Right lobe of liver (tissue), 6 donors: ENCODE results near the gene SLC16A4. TPM values are rescaled to one million over a fixed set of nuclear protein-coding genes. Genes with fewer than 3 reads are reported as not detected.

Experiments
- ATAC-seq, 4 donors: fragments of 200-7000 bp; cut with Tn5 transposase; one replicate each; pipeline ENCODE4 v1.9.1; 2020; ENCODE audit warnings: mild to moderate bottlenecking in 4 of 4, moderate library complexity in 4 of 4
- DNase-seq, 3 donors: peaks; one replicate each; pipeline ENCODE4 v3.0.0-alpha.2; 2020
- H3K27ac ChIP-seq, 3 donors: fragments of 200-600 bp; one replicate each; pipeline ENCODE4 v1.8.0; 2022
- H3K27me3 ChIP-seq, 2 donors: fragments of 200-600 bp; one replicate each; pipeline ENCODE4 v1.8.0; 2022
- H3K36me3 ChIP-seq, 4 donors: fragments of 200-600 bp; sonication (generic) in 1 of 4; one replicate each; pipeline versions ENCODE4 v1.5.1 to v1.8.0; 2017 to 2022; ENCODE audit warnings: control low read depth in 1 of 4
- H3K4me1 ChIP-seq, 4 donors: fragments of 200-600 bp; sonication (generic) in 1 of 4; one replicate each; pipeline versions ENCODE4 v1.5.1 to v1.8.0; 2017 to 2022; ENCODE audit warnings: control low read depth in 1 of 4
- H3K4me3 ChIP-seq, 3 donors: fragments of 200-600 bp; one replicate each; pipeline ENCODE4 v1.8.0; 2022
- H3K9me3 ChIP-seq, 4 donors: fragments of 200-600 bp; sonication (generic) in 1 of 4; one replicate each; pipeline versions ENCODE4 v1.5.1 to v1.8.0; 2017 to 2022; ENCODE audit warnings: control low read depth in 1 of 4
- CTCF ChIP-seq, 4 donors: fragments of 200-600 bp in 3 of 4; fragments of 450-650 bp in 1 of 4; IDR thresholded peaks; one replicate each; pipeline versions ENCODE4 v1.5.1 to v1.8.0; 2016 to 2022; ENCODE audit warnings: antibody characterized with exemption in 4 of 4, mild to moderate bottlenecking in 2 of 4
- POLR2A ChIP-seq: fragments of 450-650 bp; IDR thresholded peaks from one replicate; pipeline ENCODE4 v1.6.1; 2017; ENCODE audit warnings: antibody characterized with exemption, mild to moderate bottlenecking
- WGBS: methylation state at CpG from one replicate; pipeline ENCODE4 v1.1.6; 2018; ENCODE audit warnings: low coverage, low lambda C conversion rate; ENCODE audit not compliant: insufficient coverage; ENCODE audit errors: missing lambda C conversion rate; 5-methylcytosine and 5-hydroxymethylcytosine counted together
- intact Hi-C, 2 donors: fragments of 100-400 bp; cut with DNase I; formaldehyde crosslinking; loops; one replicate each; pipeline versions ENCODE4 v1.11.2 to v1.14.1; 2022
- total RNA-seq, 6 experiments: library from RNA; depleted of rRNA in 2 of 6; stranded (reverse); fragments of >200 nt in 2 of 6; fragmentation: NEBNext Ultra II Directional in 3 of 6; extraction: Animal tissue kit (Norgen Biotek cat#: 25700) in 3 of 6; gene quantifications; one replicate each; pipeline versions ENCODE4 v1.1.0 to v1.2.4, GENCODE V29; 2016 to 2023
- donor health status: DM: no; HTN: yes; CAD: no.
- donor health status: DM: no; HTN: no; CAD: no.
- donor health status: DM: no; HTN: no; CAD: no.
- donor health status: DM: no; HTN: yes; CAD: no.
- donor health status: DM: no; HTN: yes; CAD: no.

The SLC16A4 gene
- total RNA-seq, 6 experiments from 2014 or later: 0.49 to 4.0 (median 3.4) TPM

- ATAC-seq (no peak), DNase-seq (no peak)
- WGBS: 49% methylated on average over 4 of the region's 4 CpGs
- Histone ChIP-seq H3K4me3 (no peak overlapping the region), H3K27me3 (no peaks in the 10 kb centered on the region), H3K9me3 (no peaks in the 10 kb centered on the region), H3K4me1 (peaks cover 0 to 5% (median 0%) of the 10 kb centered on the region in 4 donors), H3K27ac (no peak overlapping the region), H3K36me3 (no peaks in the 10 kb centered on the region)
- no peak for TF ChIP-seq CTCF (IDR thresholded peaks at IDR 0.05)
- no peak for TF ChIP-seq POLR2A
- intact Hi-C loops: no loop called here
These were observed 38.1 kb upstream of the SLC16A4 start for GRCh38 chr1:110428946-110429345.

- TF ChIP-seq POLR2A: no peak
- no peak for TF ChIP-seq CTCF (IDR thresholded peaks at IDR 0.05)
- no peaks in the 10 kb centered on the region for H3K36me3 ChIP-seq
- intact Hi-C loops: no loop called here
- no peak overlapping the region for H3K4me3 ChIP-seq
- no peak for DNase-seq
- H3K27me3 ChIP-seq: no peaks in the 10 kb centered on the region
- ATAC-seq: peak in 3 of 4 donors; percentile 25 to 37 (median 35)
- WGBS: 41% methylated on average over 3 of the region's 4 CpGs
- H3K4me1 ChIP-seq: no peaks in the 10 kb centered on the region
- no peak overlapping the region for H3K27ac ChIP-seq
- no peaks in the 10 kb centered on the region for H3K9me3 ChIP-seq
These were observed 36.0 kb upstream of the SLC16A4 start for GRCh38 chr1:110426854-110427253.

- 67% methylated on average over 3 of the region's 9 CpGs for WGBS
- Histone ChIP-seq H3K27me3 (no peaks in the 10 kb centered on the region), H3K27ac (no peak overlapping the region), H3K4me1 (peaks cover 0 to under 1% (median 0%) of the 10 kb centered on the region in 4 donors), H3K9me3 (no peaks in the 10 kb centered on the region), H3K4me3 (no peak overlapping the region), H3K36me3 (no peaks in the 10 kb centered on the region)
- ATAC-seq (no peak), DNase-seq (no peak)
- TF ChIP-seq CTCF (IDR thresholded peaks at IDR 0.05) (no peak), POLR2A (no peak)
- intact Hi-C loops: no loop called here
These were observed 34.9 kb upstream of the SLC16A4 start for GRCh38 chr1:110425612-110426152.

GRCh38 chr1:110424699-110425611 lies 34.1 kb upstream of the SLC16A4 start:
- Histone ChIP-seq H3K9me3 (no peaks in the 10 kb centered on the region), H3K27me3 (no peaks in the 10 kb centered on the region), H3K4me3 (no peak overlapping the region), H3K27ac (no peak overlapping the region), H3K4me1 (peaks cover 0 to 8% (median 0%) of the 10 kb centered on the region in 4 donors), H3K36me3 (no peaks in the 10 kb centered on the region)
- DNase-seq (no peak), ATAC-seq (no peak)
- 61% methylated on average over 8 of the region's 9 CpGs for WGBS
- intact Hi-C loops: no loop called here
- TF ChIP-seq POLR2A: no peak
- no peak for TF ChIP-seq CTCF (IDR thresholded peaks at IDR 0.05)
